ENCODE results near the gene EFNA3. TPM values are rescaled to one million over a fixed set of nuclear protein-coding genes. Genes with fewer than 3 reads are reported as not detected.

Gene EFNA3
- total RNA-seq, 1 donor: 0.90 TPM

GRCh38 chr1:155040358-155041093 is 38.1 kb upstream of the EFNA3 start:
- TF ChIP-seq CTCF (IDR thresholded peaks at IDR 0.05; ENCODE audit: insufficient read depth, low read length): no peak
- H3K4me3 ChIP-seq (ENCODE audit: low read depth, low read length): no peak overlapping the region
- DNase-seq (ENCODE audit: low read depth): no peak

- no peak overlapping the region for H3K4me3 ChIP-seq (ENCODE audit: low read depth, low read length)
- TF ChIP-seq CTCF (IDR thresholded peaks at IDR 0.05; ENCODE audit: insufficient read depth, low read length): no peak
Observed at GRCh38 chr1:155042789-155043188, 35.8 kb upstream of the EFNA3 start.

GRCh38 chr1:155043301-155043702 is 35.3 kb upstream of the EFNA3 start:
- no peak overlapping the region for H3K4me3 ChIP-seq (ENCODE audit: low read depth, low read length)
- no peak for DNase-seq (ENCODE audit: low read depth)
- TF ChIP-seq CTCF (IDR thresholded peaks at IDR 0.05; ENCODE audit: insufficient read depth, low read length): no peak

More at GRCh38 chr1:155042789-155043188, 35.8 kb upstream of the EFNA3 start:
- DNase-seq (ENCODE audit: low read depth): no peak

GRCh38 chr1:155043793-155044192 is 34.8 kb upstream of the EFNA3 start:
- no peak overlapping the region for H3K4me3 ChIP-seq (ENCODE audit: low read depth, low read length)
- DNase-seq (ENCODE audit: low read depth): no peak
- TF ChIP-seq CTCF (IDR thresholded peaks at IDR 0.05; ENCODE audit: insufficient read depth, low read length): no peak

GRCh38 chr1:155044365-155044764 is 34.3 kb upstream of the EFNA3 start:
- DNase-seq (ENCODE audit: low read depth): no peak
- H3K4me3 ChIP-seq (ENCODE audit: low read depth, low read length): no peak overlapping the region
- TF ChIP-seq CTCF (IDR thresholded peaks at IDR 0.05; ENCODE audit: insufficient read depth, low read length): no peak

GRCh38 chr1:155044812-155045657 is 33.6 kb upstream of the EFNA3 start:
- no peak overlapping the region for H3K4me3 ChIP-seq (ENCODE audit: low read depth, low read length)
- peak; percentile 84 for DNase-seq (ENCODE audit: low read depth)
- peak; percentile 84 for TF ChIP-seq CTCF (IDR thresholded peaks at IDR 0.05; ENCODE audit: insufficient read depth, low read length)
